ENCODE measurements around the gene CKS1B.
"Not testable (repeated sequence)": the region's sequence is repeated elsewhere in the genome, so short reads cannot be mapped to it uniquely, and the experiment has no call there.

The CKS1B gene

GRCh38 chr1:154975409-154976059 lies 1.1 kb downstream of the CKS1B start:
- H3K27ac ChIP-seq (ENCODE audit: low read length, poor library complexity, severe bottlenecking): peak overlapping the region; percentile 78
- H2BK12ac ChIP-seq (ENCODE audit: low read length in 2 of 2): no peak overlapping the region
- peaks cover 5% of the 10 kb centered on the region for H3K79me1 ChIP-seq (replicated peaks; ENCODE audit: low read length, poor library complexity, severe bottlenecking)
- peak overlapping the region; percentile 7 for H3K4me2 ChIP-seq (ENCODE audit: low read length, poor library complexity, severe bottlenecking)
- peak overlapping the region; percentile 52 to 85 for H3K4me3 ChIP-seq (ENCODE audit: insufficient read depth in 1 of 2, low read depth in 1 of 2, low read length in 2 of 2)
- H2AK5ac ChIP-seq (ENCODE audit: low read length, severe bottlenecking): no peak overlapping the region
- no peaks in the 10 kb centered on the region for H3K9me3 ChIP-seq (ENCODE audit: control insufficient read depth, low read length)
- H2BK15ac ChIP-seq (ENCODE audit: low read depth, poor library complexity, severe bottlenecking): peak overlapping the region; percentile 92
- WGBS: 0% methylated on average over 11 of the region's 24 CpGs
- peak overlapping the region; percentile 50 for H2BK120ac ChIP-seq (ENCODE audit: low read depth, low read length)
- peak overlapping the region; percentile 54 for H4K8ac ChIP-seq (ENCODE audit: low read length)
- peak overlapping the region in 1 of 2 experiments; percentile 0 for H3K14ac ChIP-seq (ENCODE audit: low read length in 2 of 2)
- no peak overlapping the region for H2AFZ ChIP-seq (ENCODE audit: low read depth, low read length)
- DNase-seq: peak; percentile 90
- H3K9ac ChIP-seq (ENCODE audit: low read length): peak overlapping the region; percentile 98
- peak overlapping the region; percentile 5 to 73 for H3K18ac ChIP-seq (ENCODE audit: low read depth in 1 of 2, low read length in 2 of 2)
- H2BK5ac ChIP-seq (ENCODE audit: low read depth, low read length, poor library complexity, severe bottlenecking): peak overlapping the region; percentile 1
- H4K91ac ChIP-seq (ENCODE audit: low read length): peak overlapping the region; percentile 30
- H3K4me1 ChIP-seq (ENCODE audit: control insufficient read depth, insufficient read depth, low read depth, low read length): peaks cover 9% of the 10 kb centered on the region
- H3K36me3 ChIP-seq (ENCODE audit: control insufficient read depth in 1 of 2, insufficient read depth in 2 of 2, low read depth in 1 of 2, low read length in 2 of 2): peaks cover 0 to 15% of the 10 kb centered on the region in 2 experiments
- H3K4ac ChIP-seq (ENCODE audit: low read depth in 1 of 2, low read length in 2 of 2): peak overlapping the region; percentile 3 to 67
- peak overlapping the region in 1 of 2 experiments; percentile 8 for H3K23ac ChIP-seq (ENCODE audit: low read length in 2 of 2)
- no peaks in the 10 kb centered on the region for H3K27me3 ChIP-seq (ENCODE audit: control insufficient read depth in 1 of 2, insufficient read depth in 1 of 2, low read length in 2 of 2)

GRCh38 chr1:154977762-154978161 lies 3.3 kb downstream of the CKS1B start:
- not testable (repeated sequence) for H3K23ac ChIP-seq (ENCODE audit: low read length in 2 of 2); H2BK120ac ChIP-seq (ENCODE audit: low read depth, low read length); H3K27me3 ChIP-seq (ENCODE audit: control insufficient read depth in 1 of 2, insufficient read depth in 1 of 2, low read length in 2 of 2); H3K4ac ChIP-seq (ENCODE audit: low read depth in 1 of 2, low read length in 2 of 2); H3K4me3 ChIP-seq (ENCODE audit: insufficient read depth in 1 of 2, low read depth in 1 of 2, low read length in 2 of 2); H2BK5ac ChIP-seq (ENCODE audit: low read depth, low read length, poor library complexity, severe bottlenecking); H2BK12ac ChIP-seq (ENCODE audit: low read length in 2 of 2); H3K14ac ChIP-seq (ENCODE audit: low read length in 2 of 2); H3K4me1 ChIP-seq (ENCODE audit: control insufficient read depth, insufficient read depth, low read depth, low read length); H4K8ac ChIP-seq (ENCODE audit: low read length); H3K4me2 ChIP-seq (ENCODE audit: low read length, poor library complexity, severe bottlenecking); H3K27ac ChIP-seq (ENCODE audit: low read length, poor library complexity, severe bottlenecking); H3K18ac ChIP-seq (ENCODE audit: low read depth in 1 of 2, low read length in 2 of 2); H4K91ac ChIP-seq (ENCODE audit: low read length); H3K9me3 ChIP-seq (ENCODE audit: control insufficient read depth, low read length); H2AK5ac ChIP-seq (ENCODE audit: low read length, severe bottlenecking); H2BK15ac ChIP-seq (ENCODE audit: low read depth, poor library complexity, severe bottlenecking); H2AFZ ChIP-seq (ENCODE audit: low read depth, low read length); DNase-seq
- peak overlapping the region; percentile 27 for H3K9ac ChIP-seq (ENCODE audit: low read length)
- H3K36me3 ChIP-seq (ENCODE audit: control insufficient read depth in 1 of 2, insufficient read depth in 2 of 2, low read depth in 1 of 2, low read length in 2 of 2): peaks cover 0 to 15% of the 10 kb centered on the region in 2 experiments
- WGBS: 97% methylated on average over 3 of the region's 3 CpGs
- H3K79me1 ChIP-seq (replicated peaks; ENCODE audit: low read length, poor library complexity, severe bottlenecking): peaks cover 12% of the 10 kb centered on the region

DNA sequence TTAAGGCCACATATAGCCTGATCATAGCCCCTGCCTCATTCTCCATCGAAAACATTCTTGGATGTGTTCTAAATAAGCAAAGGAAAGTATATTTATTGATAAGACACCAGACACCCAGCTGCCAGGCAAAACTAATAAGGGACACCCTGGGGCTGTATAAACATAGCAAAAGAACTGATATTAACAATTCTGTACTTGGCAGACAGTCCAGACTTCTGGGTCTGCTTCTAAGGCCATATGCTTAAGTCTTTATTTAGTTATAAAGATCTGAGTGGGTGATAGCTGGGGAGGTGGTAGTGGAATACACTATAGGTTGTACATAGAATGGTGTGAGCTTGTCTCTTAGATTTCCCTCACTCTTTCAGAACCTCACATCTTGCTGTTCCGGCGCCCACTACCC lies 3.9 kb downstream of the CKS1B start:
- no peak overlapping the region for H2AK5ac ChIP-seq (ENCODE audit: low read length, severe bottlenecking)
- no peak overlapping the region for H3K18ac ChIP-seq (ENCODE audit: low read depth in 1 of 2, low read length in 2 of 2)
- H3K14ac ChIP-seq (ENCODE audit: low read length in 2 of 2): no peak overlapping the region
- no CpG with 5 or more reads among the region's 3 CpGs for WGBS
- H4K8ac ChIP-seq (ENCODE audit: low read length): no peak overlapping the region
- H3K4me3 ChIP-seq (ENCODE audit: insufficient read depth in 1 of 2, low read depth in 1 of 2, low read length in 2 of 2): no peak overlapping the region
- no peak for DNase-seq
- no peaks in the 10 kb centered on the region for H3K27me3 ChIP-seq (ENCODE audit: control insufficient read depth in 1 of 2, insufficient read depth in 1 of 2, low read length in 2 of 2)
- no peak overlapping the region for H2BK12ac ChIP-seq (ENCODE audit: low read length in 2 of 2)
- no peak overlapping the region for H2BK120ac ChIP-seq (ENCODE audit: low read depth, low read length)
- H3K23ac ChIP-seq (ENCODE audit: low read length in 2 of 2): no peak overlapping the region
- no peak overlapping the region for H3K4me2 ChIP-seq (ENCODE audit: low read length, poor library complexity, severe bottlenecking)
- H3K9ac ChIP-seq (ENCODE audit: low read length): peak overlapping the region; percentile 27
- H4K91ac ChIP-seq (ENCODE audit: low read length): no peak overlapping the region
- H3K9me3 ChIP-seq (ENCODE audit: control insufficient read depth, low read length): no peaks in the 10 kb centered on the region
- no peak overlapping the region for H3K4ac ChIP-seq (ENCODE audit: low read depth in 1 of 2, low read length in 2 of 2)
- peaks cover 12% of the 10 kb centered on the region for H3K79me1 ChIP-seq (replicated peaks; ENCODE audit: low read length, poor library complexity, severe bottlenecking)
- no peak overlapping the region for H2AFZ ChIP-seq (ENCODE audit: low read depth, low read length)
- H2BK5ac ChIP-seq (ENCODE audit: low read depth, low read length, poor library complexity, severe bottlenecking): no peak overlapping the region
- peaks cover 1% of the 10 kb centered on the region for H3K4me1 ChIP-seq (ENCODE audit: control insufficient read depth, insufficient read depth, low read depth, low read length)
- no peak overlapping the region for H2BK15ac ChIP-seq (ENCODE audit: low read depth, poor library complexity, severe bottlenecking)
- H3K36me3 ChIP-seq (ENCODE audit: control insufficient read depth in 1 of 2, insufficient read depth in 2 of 2, low read depth in 1 of 2, low read length in 2 of 2): peaks cover 0 to 15% of the 10 kb centered on the region in 2 experiments
- H3K27ac ChIP-seq (ENCODE audit: low read length, poor library complexity, severe bottlenecking): no peak overlapping the region

DNA sequence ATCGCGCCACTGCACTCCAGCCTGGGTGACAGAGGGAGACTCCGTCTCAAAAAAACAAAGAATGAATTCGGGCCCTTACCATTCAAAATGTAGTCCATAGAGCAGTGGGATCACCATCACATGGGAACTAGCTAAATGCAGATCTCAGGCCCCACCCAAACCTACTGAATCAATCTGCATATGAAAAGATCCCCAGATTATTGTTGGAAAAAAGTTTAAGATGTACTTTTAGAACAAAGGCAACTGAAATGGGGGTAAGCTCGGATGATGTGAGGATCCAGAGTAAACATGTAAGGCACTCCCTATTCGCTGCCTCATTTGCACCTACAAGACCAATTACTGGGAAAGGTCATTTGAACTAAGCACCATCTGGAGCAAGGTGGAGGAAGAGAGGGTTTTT lies 7.9 kb downstream of the CKS1B start:
- Histone ChIP-seq H3K36me3 (ENCODE audit: control insufficient read depth in 1 of 2, insufficient read depth in 2 of 2, low read depth in 1 of 2, low read length in 2 of 2) (peaks cover 8 to 19% of the 10 kb centered on the region in 2 experiments), H3K23ac (ENCODE audit: low read length in 2 of 2) (no peak overlapping the region), H3K27ac (ENCODE audit: low read length, poor library complexity, severe bottlenecking) (no peak overlapping the region), H2BK120ac (ENCODE audit: low read depth, low read length) (no peak overlapping the region), H3K4ac (ENCODE audit: low read depth in 1 of 2, low read length in 2 of 2) (no peak overlapping the region), H2BK12ac (ENCODE audit: low read length in 2 of 2) (no peak overlapping the region), H3K18ac (ENCODE audit: low read depth in 1 of 2, low read length in 2 of 2) (no peak overlapping the region), H3K14ac (ENCODE audit: low read length in 2 of 2) (no peak overlapping the region), H2AFZ (ENCODE audit: low read depth, low read length) (no peak overlapping the region), H3K4me2 (ENCODE audit: low read length, poor library complexity, severe bottlenecking) (peak overlapping the region; percentile 51), H3K79me1 (replicated peaks; ENCODE audit: low read length, poor library complexity, severe bottlenecking) (peaks cover 18% of the 10 kb centered on the region), H3K9ac (ENCODE audit: low read length) (peak overlapping the region; percentile 89), H2BK5ac (ENCODE audit: low read depth, low read length, poor library complexity, severe bottlenecking) (no peak overlapping the region), H2AK5ac (ENCODE audit: low read length, severe bottlenecking) (peak overlapping the region; percentile 47), H4K91ac (ENCODE audit: low read length) (no peak overlapping the region), H3K4me1 (ENCODE audit: control insufficient read depth, insufficient read depth, low read depth, low read length) (peaks cover 7% of the 10 kb centered on the region), H3K4me3 (ENCODE audit: insufficient read depth in 1 of 2, low read depth in 1 of 2, low read length in 2 of 2) (peak overlapping the region in 1 of 2 experiments; percentile 91), H3K27me3 (ENCODE audit: control insufficient read depth in 1 of 2, insufficient read depth in 1 of 2, low read length in 2 of 2) (no peaks in the 10 kb centered on the region), H2BK15ac (ENCODE audit: low read depth, poor library complexity, severe bottlenecking) (no peak overlapping the region), H4K8ac (ENCODE audit: low read length) (no peak overlapping the region), H3K9me3 (ENCODE audit: control insufficient read depth, low read length) (no peaks in the 10 kb centered on the region)
- no peak for DNase-seq
- 47% methylated on average over 4 of the region's 6 CpGs for WGBS
